Smooth muscle cell (in vitro differentiated cells): ENCODE measurements around the gene PSEN1. TPM values are rescaled to one million over a fixed set of nuclear protein-coding genes. Genes with fewer than 3 reads are reported as not detected.

Experiments used
- DNase-seq: peaks from one replicate; lab custom pipeline; 2025; ENCODE audit not compliant: unreplicated experiment; lab: John Stamatoyannopoulos, UW
- H2AFZ ChIP-seq: fragments of 200-600 bp; sonication (generic); 2 replicates; pipeline ENCODE4 v1.6.0; 2016; ENCODE audit warnings: antibody characterized with exemption, low read depth, mild to moderate bottlenecking
- H3F3A ChIP-seq: fragments of 200-600 bp; sonication (generic); 2 replicates; pipeline ENCODE4 v1.6.0; 2017; ENCODE audit warnings: antibody characterized with exemption, low read depth
- H3K27ac ChIP-seq: fragments of 200-600 bp; sonication (generic); 2 replicates; pipeline ENCODE4 v1.5.1; 2016; ENCODE audit warnings: low read depth, mild to moderate bottlenecking
- H3K27me3 ChIP-seq: fragments of 200-600 bp; sonication (generic); 2 replicates; pipeline ENCODE4 v1.6.1; 2016; ENCODE audit warnings: low read depth, mild to moderate bottlenecking
- H3K36me3 ChIP-seq: fragments of 200-600 bp; sonication (generic); 2 replicates; pipeline ENCODE4 v1.5.1; 2016; ENCODE audit warnings: low read depth
- H3K4me1 ChIP-seq: fragments of 200-600 bp; sonication (generic); 2 replicates; pipeline ENCODE4 v1.5.1; 2016; ENCODE audit warnings: low read depth
- H3K4me2 ChIP-seq: fragments of 200-600 bp; sonication (generic); 2 replicates; pipeline ENCODE4 v1.6.0; 2016; ENCODE audit warnings: mild to moderate bottlenecking
- H3K4me3 ChIP-seq: fragments of 200-600 bp; sonication (generic); 2 replicates; pipeline ENCODE4 v1.5.1; 2016; ENCODE audit warnings: mild to moderate bottlenecking
- H3K79me2 ChIP-seq: fragments of 200-600 bp; sonication (generic); 2 replicates; pipeline ENCODE4 v1.6.0; 2016; ENCODE audit warnings: low read depth, mild to moderate bottlenecking
- H3K9ac ChIP-seq: fragments of 200-600 bp; sonication (generic); 2 replicates; pipeline ENCODE4 v1.6.0; 2016; ENCODE audit warnings: low read depth
- H3K9me3 ChIP-seq: fragments of 200-600 bp; sonication (generic); replicated peaks from 2 replicates; pipeline ENCODE4 v1.5.1; 2016; ENCODE audit warnings: low read depth
- H4K20me1 ChIP-seq: fragments of 200-600 bp; sonication (generic); 2 replicates; pipeline ENCODE4 v1.6.0; 2016; ENCODE audit warnings: low read depth
- CTCF ChIP-seq: fragments of 200-600 bp; sonication (generic); IDR thresholded peaks from 2 replicates; pipeline ENCODE4 v1.5.1; 2017; ENCODE audit warnings: borderline replicate concordance, mild to moderate bottlenecking, antibody characterized with exemption; ENCODE audit not compliant: insufficient read depth, poor library complexity, severe bottlenecking
- WGBS: methylation state at CpG from one replicate; pipeline ENCODE4 v1.1.7; 2016; ENCODE audit warnings: low lambda C conversion rate; 5-methylcytosine and 5-hydroxymethylcytosine counted together
- polyA plus RNA-seq: library from polyadenylated mRNA; unstranded; fragments of >200 nt; fragmentation: Nextera tagmentation; extraction: Ambion mirVana; gene quantifications from 2 replicates; pipeline ENCODE4 v1.2.1, GENCODE V29; 2016
- total RNA-seq: library from RNA; depleted of rRNA; stranded (reverse); fragments of >200 nt; gene quantifications from 2 replicates; pipeline ENCODE4 v1.2.3, GENCODE V29; 2014

PSEN1 gene
- total and polyA plus RNA-seq, 2 experiments from 2014 or later: 37.7 to 55.1 TPM

- no peak for TF ChIP-seq CTCF
- no peak overlapping the region for H2AFZ ChIP-seq
- peaks cover 88% of the 10 kb centered on the region for H3K27me3 ChIP-seq
- no peaks in the 10 kb centered on the region for H3K79me2 ChIP-seq
- peaks cover 43% of the 10 kb centered on the region for H3K4me1 ChIP-seq
- no peak overlapping the region for H3K4me3 ChIP-seq
- no peak overlapping the region for H3K27ac ChIP-seq
- H3F3A ChIP-seq: no peaks in the 10 kb centered on the region
- H3K9ac ChIP-seq: no peak overlapping the region
- H3K36me3 ChIP-seq: no peaks in the 10 kb centered on the region
- no peak for DNase-seq
- 20% methylated on average over 7 of the region's 7 CpGs for WGBS
- no peaks in the 10 kb centered on the region for H4K20me1 ChIP-seq
- H3K4me2 ChIP-seq: peak overlapping the region; percentile 89
- H3K9me3 ChIP-seq: no peaks in the 10 kb centered on the region
Observed at GRCh38 chr14:73236752-73237218, 100.5 kb downstream of the PSEN1 start.

GRCh38 chr14:73237219-73237785, 101.0 kb downstream of the PSEN1 start, which contains the start of gene PAPLN:
Gene PAPLN, plus strand, starts transcription at chr14:73237506. Its CDS starts 2,273 bp downstream, at chr14:73239779.
- no peak for DNase-seq
- Histone ChIP-seq H3K27me3 (peaks cover 88% of the 10 kb centered on the region), H3K9ac (no peak within 1 kb of the TSS), H3K79me2 (no peaks in the 10 kb centered on the region), H3K4me1 (peaks cover 43% of the 10 kb centered on the region), H3F3A (no peaks in the 10 kb centered on the region), H4K20me1 (no peaks in the 10 kb centered on the region), H3K4me3 (peak within 1 kb of the TSS; percentile 44), H3K9me3 (no peaks in the 10 kb centered on the region), H3K4me2 (peak within 1 kb of the TSS; percentile 89), H2AFZ (no peak within 1 kb of the TSS), H3K36me3 (no peaks in the 10 kb centered on the region), H3K27ac (no peak within 1 kb of the TSS)
- TF ChIP-seq CTCF: no peak
- 5% methylated on average over 42 of the region's 48 CpGs for WGBS

GRCh38 chr14:73237786-73238423, 101.6 kb downstream of the PSEN1 start:
- Histone ChIP-seq H3K36me3 (no peaks in the 10 kb centered on the region), H3F3A (no peaks in the 10 kb centered on the region), H3K9ac (no peak overlapping the region), H3K4me2 (peak overlapping the region; percentile 89), H3K27ac (no peak overlapping the region), H3K4me1 (peaks cover 43% of the 10 kb centered on the region), H3K4me3 (peak overlapping the region; percentile 44), H4K20me1 (no peaks in the 10 kb centered on the region), H3K9me3 (no peaks in the 10 kb centered on the region), H2AFZ (no peak overlapping the region), H3K79me2 (no peaks in the 10 kb centered on the region), H3K27me3 (peaks cover 84% of the 10 kb centered on the region)
- TF ChIP-seq CTCF: no peak
- no peak for DNase-seq
- WGBS: 3% methylated on average over 47 of the region's 73 CpGs
